GM12892 (cell line): ENCODE data around the gene EFCAB11.

Experiments
- POLR2AphosphoS5 ChIP-seq: IDR thresholded peaks from 2 replicates; pipeline ENCODE4 v1.6.1; 2011; ENCODE audit warnings: low read depth, low read length, control low read depth
- TAF1 ChIP-seq: IDR thresholded peaks from 2 replicates; pipeline ENCODE4 v1.6.1; 2011; ENCODE audit warnings: low read depth, mild to moderate bottlenecking, control low read depth, low read length, borderline replicate concordance

DNA sequence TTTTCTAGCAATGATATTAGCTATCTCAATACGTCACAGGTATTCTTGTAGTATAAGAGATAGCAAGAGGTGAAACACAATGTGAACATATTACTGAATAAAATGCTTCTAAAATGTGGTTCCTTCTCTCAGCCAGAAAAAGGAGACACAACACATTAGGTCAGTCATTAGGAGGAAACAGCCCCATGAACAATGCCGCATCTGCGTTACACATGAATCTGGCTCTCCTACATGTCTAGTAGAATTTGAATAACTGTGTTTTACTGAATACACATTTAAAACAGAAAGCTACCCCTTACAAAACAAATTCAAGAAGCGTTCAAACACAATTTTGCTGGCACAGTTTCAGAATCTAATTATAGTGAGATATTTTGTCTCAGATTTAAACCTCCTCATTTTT lies 51.6 kb downstream of the EFCAB11 start:
- no peak for TF ChIP-seq TAF1
- no peak for TF ChIP-seq POLR2AphosphoS5
